Right cardiac atrium (tissue), 5 donors: ENCODE data around the gene CAVIN2. TPM values are rescaled to one million over a fixed set of nuclear protein-coding genes. Genes with fewer than 3 reads are reported as not detected.

Source experiments
- ATAC-seq, 2 donors: fragments of 200-7000 bp; cut with Tn5 transposase; one replicate each; pipeline versions ENCODE4 v1.8.0 to v1.9.1; 2020; ENCODE audit warnings: moderate library complexity in 2 of 2, mild to moderate bottlenecking in 1 of 2
- DNase-seq, 3 donors: peaks; one replicate each; pipeline ENCODE4 v3.0.0-alpha.2; 2020
- H3K27ac ChIP-seq: one replicate; pipeline ENCODE4 v1.5.1; 2013; ENCODE audit warnings: mild to moderate bottlenecking, low read length, control low read depth, moderate library complexity
- H3K27me3 ChIP-seq: one replicate; pipeline ENCODE4 v1.6.1; 2013; ENCODE audit not compliant: control insufficient read depth, insufficient read depth
- H3K4me1 ChIP-seq: one replicate; pipeline ENCODE4 v1.6.1; 2013; ENCODE audit warnings: low read length; ENCODE audit not compliant: control insufficient read depth, insufficient read depth
- H3K4me3 ChIP-seq: one replicate; pipeline ENCODE4 v1.5.1; 2013; ENCODE audit warnings: low read length, control low read depth
- H3K9me3 ChIP-seq: one replicate; pipeline ENCODE4 v1.6.1; 2013; ENCODE audit warnings: low read length; ENCODE audit not compliant: control insufficient read depth
- WGBS: extraction: QIAGEN DNeasy Blood & Tissue Kit; methylation state at CpG from one replicate; pipeline ENCODE4 v1.1.7; 2013; 5-methylcytosine and 5-hydroxymethylcytosine counted together
- intact Hi-C, 4 donors: fragments of 100-400 bp; cut with DNase I; formaldehyde crosslinking; loops; one replicate each; pipeline versions ENCODE4 v1.11.0 to v1.14.0; 2022 to 2023
- polyA plus RNA-seq: library from polyadenylated mRNA; stranded (reverse); fragments of 200-250 nt; gene quantifications from one replicate; pipeline ENCODE4 v1.2.3, GENCODE V29; 2013
- total RNA-seq, 4 donors: library from RNA; stranded (reverse); fragmentation: NEBNext Ultra II Directional; extraction: Animal tissue kit (Norgen Biotek cat#: 25700); gene quantifications; one replicate each; pipeline ENCODE4 v1.2.1, GENCODE V29; 2021
- donor health status: healthy with polysubstance abuse.
- donor health status: DM: no; HTN: yes; CAD: no.
- donor health status: DM: no; HTN: no; CAD: no.
- donor health status: DM: no; HTN: yes; CAD: no; lungs with severe emphysema.
- donor health status: DM: yes; HTN: yes; CAD: no.

Gene CAVIN2
- total and polyA plus RNA-seq, 5 donors: 76.0 to 128 (median 113) TPM

DNA sequence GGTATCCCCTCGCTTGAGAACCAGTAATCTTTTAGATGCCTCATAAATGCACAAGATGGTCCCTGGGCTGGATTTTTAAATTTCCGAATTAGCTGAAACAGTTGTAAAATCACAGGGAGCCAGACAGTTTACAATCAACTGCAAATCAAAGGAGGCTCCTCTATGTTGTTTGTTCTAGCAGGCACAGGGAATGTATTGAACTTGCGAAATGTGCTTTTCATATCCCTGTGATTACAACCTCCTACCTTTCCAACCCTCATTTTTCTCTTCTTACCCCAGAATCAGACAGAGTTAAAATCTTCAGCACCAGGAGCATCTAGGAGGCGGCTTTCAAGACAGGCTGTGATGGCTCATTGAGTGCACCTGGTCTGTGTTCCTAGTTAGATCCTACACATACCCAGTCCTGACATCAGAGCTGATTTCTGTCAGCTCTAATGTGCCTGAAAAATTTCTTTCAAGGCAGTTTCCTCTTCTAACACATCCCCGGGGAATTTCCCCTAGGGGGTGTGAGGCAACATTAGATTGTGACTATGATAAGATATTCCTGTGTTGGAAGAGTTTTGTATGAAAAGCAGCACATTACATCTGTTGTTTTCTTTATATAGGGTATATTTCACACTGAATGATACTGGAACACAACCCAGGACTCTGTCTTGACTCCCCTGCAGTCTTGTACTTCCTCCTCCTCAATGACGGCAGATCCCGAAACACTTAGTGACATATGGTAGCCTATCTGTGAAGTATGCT is 17.9 kb upstream of the CAVIN2 start:
- no peak for ATAC-seq
- WGBS: 65% methylated on average over 7 of the region's 7 CpGs
- Histone ChIP-seq H3K9me3 (no peaks in the 10 kb centered on the region), H3K27me3 (no peaks in the 10 kb centered on the region), H3K4me1 (peaks cover 12% of the 10 kb centered on the region), H3K4me3 (no peak overlapping the region), H3K27ac (peak overlapping the region; percentile 42)
- intact Hi-C loops: no loop called here
- no peak for DNase-seq

DNA sequence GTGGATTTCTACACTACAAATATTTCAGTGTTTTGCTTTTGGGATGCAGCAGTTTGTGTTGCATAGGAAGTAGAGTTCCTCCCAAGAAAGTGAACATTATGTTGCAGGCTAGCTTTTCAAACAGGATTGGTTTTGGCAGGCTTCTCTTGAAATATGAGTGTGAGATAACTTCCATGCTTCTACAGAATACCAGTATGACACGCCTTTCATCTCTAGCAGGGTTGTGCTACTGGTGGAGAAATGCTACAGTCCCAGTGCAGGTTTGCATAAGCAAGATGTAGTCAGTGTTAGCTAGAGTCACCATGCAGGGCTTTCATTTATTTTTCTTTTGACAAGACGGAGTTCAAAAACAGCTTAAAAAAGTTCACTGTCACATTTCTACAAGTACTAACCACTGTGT is 17.1 kb upstream of the CAVIN2 start:
- no peak for ATAC-seq
- Histone ChIP-seq H3K4me3 (no peak overlapping the region), H3K27me3 (no peaks in the 10 kb centered on the region), H3K9me3 (no peaks in the 10 kb centered on the region), H3K4me1 (peaks cover 12% of the 10 kb centered on the region), H3K27ac (no peak overlapping the region)
- intact Hi-C loops: no loop called here
- WGBS: 61% methylated on average over 2 of the region's 2 CpGs
- no peak for DNase-seq

DNA sequence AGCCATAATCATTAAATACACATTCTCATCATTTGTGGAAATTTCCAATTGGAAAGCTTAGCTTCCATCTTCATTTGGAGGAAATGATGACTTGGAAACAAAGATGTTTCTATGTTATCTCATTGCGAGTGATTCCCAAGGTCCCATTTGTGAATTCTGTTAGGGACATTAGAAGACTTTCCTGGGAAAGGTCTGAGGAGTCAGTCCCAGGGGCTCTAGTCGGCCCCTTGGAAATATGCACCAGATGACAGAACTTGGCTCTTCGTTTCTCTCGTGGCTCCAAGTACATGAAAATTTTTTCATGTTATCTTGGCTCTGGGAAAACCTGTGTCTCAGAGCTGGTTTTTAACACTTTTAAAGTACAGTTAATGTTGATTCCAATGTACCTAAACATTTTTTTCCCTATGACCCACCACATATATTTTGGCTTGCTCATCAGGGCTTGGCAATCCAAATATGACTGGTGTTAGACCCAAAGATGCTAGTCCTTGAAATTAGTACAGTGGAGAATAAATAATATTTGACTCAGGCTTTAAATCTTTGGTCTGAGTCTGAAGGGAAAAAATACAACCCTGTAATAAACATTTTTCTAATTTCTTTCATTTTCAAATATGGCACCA is 15.4 kb upstream of the CAVIN2 start:
- no peak for DNase-seq
- Histone ChIP-seq H3K27me3 (no peaks in the 10 kb centered on the region), H3K9me3 (no peaks in the 10 kb centered on the region), H3K4me1 (peaks cover 9% of the 10 kb centered on the region), H3K27ac (no peak overlapping the region), H3K4me3 (no peak overlapping the region)
- WGBS: 56% methylated on average over 4 of the region's 4 CpGs
- ATAC-seq: no peak
- intact Hi-C loops: no loop called here

DNA sequence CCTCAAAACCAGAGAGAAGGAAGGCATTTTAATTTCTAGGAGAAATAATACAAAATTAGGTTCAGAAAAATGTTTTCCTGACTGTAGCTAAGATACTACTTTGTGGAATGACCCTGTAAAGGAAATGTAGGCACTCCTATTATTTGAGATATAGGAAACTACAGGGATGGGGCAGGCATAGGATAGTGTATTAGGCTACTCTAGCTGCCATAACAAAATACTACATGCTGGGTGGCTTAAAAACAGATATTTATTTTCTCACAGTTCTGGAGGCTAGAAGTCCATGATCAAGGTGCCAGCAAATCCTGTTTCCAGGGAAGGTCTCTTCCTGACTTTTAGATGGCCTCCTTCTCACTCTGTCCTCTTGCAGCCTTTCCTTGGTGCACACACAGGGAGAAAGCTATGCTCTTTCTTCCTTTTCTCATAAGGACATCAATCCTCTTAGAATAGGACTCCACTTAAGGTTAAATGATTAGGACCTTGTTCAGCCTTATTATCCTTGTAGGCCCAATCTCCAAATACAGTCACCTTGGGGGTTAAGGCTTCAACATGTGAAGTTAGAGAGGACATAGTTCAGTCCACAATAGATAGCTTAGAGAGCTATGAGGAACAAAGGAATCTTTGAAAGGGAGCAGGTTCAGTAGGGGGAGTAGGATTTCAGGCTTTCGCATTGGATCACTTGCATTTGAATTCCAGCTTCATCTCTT is 14.0 kb upstream of the CAVIN2 start:
- Histone ChIP-seq H3K27me3 (no peaks in the 10 kb centered on the region), H3K4me1 (peaks cover 3% of the 10 kb centered on the region), H3K27ac (no peak overlapping the region), H3K4me3 (no peak overlapping the region), H3K9me3 (no peaks in the 10 kb centered on the region)
- intact Hi-C loops: no loop called here
- WGBS: 85% methylated on average over 1 of the region's 1 CpG
- no peak for DNase-seq
- ATAC-seq: no peak

DNA sequence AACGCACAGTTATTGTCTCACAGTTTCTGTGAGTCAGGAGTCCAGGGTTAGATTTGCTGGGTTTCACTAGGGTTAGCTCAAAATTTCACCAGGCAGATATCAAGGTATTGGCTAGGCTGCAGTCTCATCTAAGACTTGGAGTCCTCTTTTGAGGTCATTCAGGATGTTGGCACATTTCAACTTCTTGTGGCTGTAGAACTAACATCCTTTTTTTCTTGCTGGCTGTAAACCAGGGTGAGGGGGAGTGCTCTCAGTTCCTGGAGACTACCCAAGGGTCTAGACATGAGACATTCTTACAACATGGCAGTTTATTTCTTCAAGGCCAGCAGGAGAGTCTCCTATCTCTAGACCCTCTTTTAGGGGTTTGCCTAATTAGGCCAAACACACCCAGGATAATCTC is 12.8 kb upstream of the CAVIN2 start:
- H3K9me3 ChIP-seq: no peaks in the 10 kb centered on the region
- WGBS: 100% methylated on average over 1 of the region's 1 CpG
- ATAC-seq: no peak
- intact Hi-C loops: no loop called here
- H3K27ac ChIP-seq: no peak overlapping the region
- DNase-seq: no peak
- no peaks in the 10 kb centered on the region for H3K27me3 ChIP-seq
- H3K4me1 ChIP-seq: peaks cover under 1% of the 10 kb centered on the region
- H3K4me3 ChIP-seq: no peak overlapping the region

DNA sequence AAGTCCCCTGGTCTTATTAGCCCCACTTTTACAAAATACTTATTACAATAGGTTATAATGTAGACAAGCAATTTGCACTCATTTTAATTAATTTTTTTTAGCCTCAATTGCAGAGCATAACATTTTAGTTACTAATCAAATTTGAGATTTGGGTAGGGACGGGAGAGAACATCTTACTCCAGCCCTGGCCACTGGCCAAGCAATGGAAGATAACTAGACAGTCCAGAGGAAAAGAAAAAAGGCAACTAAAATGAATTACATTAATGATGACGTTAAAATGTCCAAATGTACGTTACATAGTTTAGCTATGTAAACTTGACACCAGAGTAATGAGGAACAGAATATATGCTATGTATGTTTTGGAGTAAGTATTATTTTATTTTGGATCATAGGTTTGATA is 11.0 kb upstream of the CAVIN2 start:
- intact Hi-C loops: no loop called here
- Histone ChIP-seq H3K27me3 (no peaks in the 10 kb centered on the region), H3K4me3 (no peak overlapping the region), H3K4me1 (no peaks in the 10 kb centered on the region), H3K27ac (no peak overlapping the region), H3K9me3 (no peaks in the 10 kb centered on the region)
- no peak for ATAC-seq
- DNase-seq: peak in 1 of 3 donors; percentile 24
- WGBS: 70% methylated on average over 3 of the region's 3 CpGs

DNA sequence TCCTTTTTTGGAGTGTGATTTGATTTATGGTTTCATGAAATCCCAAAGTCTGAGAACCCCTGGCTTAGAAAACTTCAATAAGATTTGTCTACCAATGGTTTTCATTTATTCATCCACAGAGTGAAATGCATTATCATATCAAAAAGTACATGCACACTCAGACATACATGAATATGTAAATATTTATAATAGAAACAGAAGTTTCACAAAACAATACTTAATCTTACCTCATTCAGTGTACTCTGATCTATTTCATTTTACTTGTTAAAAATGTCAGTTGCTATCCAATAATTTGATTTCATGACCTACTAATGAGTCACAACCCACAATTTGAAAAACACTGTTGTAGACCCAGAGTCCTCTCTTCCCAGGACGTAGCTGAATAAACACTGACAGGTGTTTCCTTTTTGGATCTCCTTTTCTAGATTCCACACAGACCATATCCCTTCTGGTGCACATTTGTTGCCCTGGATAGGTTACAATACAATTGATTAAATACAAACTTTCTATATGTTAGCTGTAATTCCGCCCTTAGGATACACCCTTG is 10.4 kb upstream of the CAVIN2 start:
- H3K9me3 ChIP-seq: no peaks in the 10 kb centered on the region
- no peak for DNase-seq
- H3K4me3 ChIP-seq: no peak overlapping the region
- WGBS: 72% methylated on average over 2 of the region's 2 CpGs
- H3K4me1 ChIP-seq: no peaks in the 10 kb centered on the region
- H3K27me3 ChIP-seq: no peaks in the 10 kb centered on the region
- intact Hi-C loops: no loop called here
- H3K27ac ChIP-seq: no peak overlapping the region
- no peak for ATAC-seq

DNA sequence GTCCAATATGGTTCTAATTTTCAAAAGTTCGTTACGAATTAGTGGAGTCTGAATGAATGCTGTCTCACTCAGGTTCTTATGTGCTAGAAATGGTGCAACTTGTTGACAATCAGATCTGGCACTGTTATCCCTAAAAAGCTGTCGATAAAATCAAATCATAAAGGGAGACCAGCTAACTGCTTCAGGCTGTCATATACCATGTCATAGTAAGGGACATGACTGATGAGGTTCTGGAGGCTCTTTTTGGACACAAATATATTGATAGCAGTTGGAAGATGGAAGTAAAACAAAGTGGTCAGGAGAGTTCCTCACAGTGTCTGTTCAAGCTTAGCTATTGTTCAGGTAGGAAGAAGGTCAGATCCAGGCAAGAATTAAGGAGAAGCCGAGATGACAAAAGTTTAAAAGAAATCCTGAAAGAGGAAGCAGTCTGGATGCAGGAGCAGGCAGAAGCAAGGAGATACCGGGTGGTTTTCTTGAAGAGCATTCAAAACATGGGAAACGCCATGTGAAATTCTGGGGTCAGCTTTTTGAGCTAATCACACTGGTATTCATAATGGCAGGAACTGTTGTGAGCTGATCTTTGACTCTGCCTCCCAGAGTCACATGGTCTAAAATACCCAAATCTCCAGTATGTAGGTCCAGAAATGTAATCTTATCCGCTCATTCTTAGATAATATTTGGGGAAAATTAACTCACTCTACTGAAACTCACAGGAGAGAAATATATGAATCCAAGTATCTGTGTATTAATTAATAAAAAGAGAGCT is 9.4 kb upstream of the CAVIN2 start:
- H3K4me3 ChIP-seq: no peak overlapping the region
- no peaks in the 10 kb centered on the region for H3K9me3 ChIP-seq
- H3K27ac ChIP-seq: no peak overlapping the region
- no peak for ATAC-seq
- WGBS: 83% methylated on average over 7 of the region's 7 CpGs
- no peaks in the 10 kb centered on the region for H3K27me3 ChIP-seq
- H3K4me1 ChIP-seq: no peaks in the 10 kb centered on the region
- no peak for DNase-seq
- intact Hi-C loops: no loop called here

DNA sequence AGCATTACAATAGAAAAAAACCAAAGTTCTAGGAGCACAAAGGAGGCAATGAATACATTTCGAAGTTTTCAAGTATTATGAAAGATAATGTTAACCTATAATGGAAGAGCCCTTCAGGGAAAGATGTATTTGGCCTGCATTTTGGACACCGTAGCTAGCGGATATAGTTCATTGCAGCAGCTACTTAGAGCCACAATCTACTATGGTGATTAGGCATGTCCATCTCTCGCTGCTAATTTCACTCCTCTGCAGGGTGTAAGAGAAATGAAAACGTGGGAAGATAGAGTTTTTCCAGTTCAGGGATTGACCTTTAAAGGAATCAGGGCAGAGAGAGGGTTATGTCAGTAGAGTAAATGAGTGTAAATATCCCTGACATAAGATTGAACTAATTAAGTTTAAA is 8.5 kb upstream of the CAVIN2 start:
- Histone ChIP-seq H3K4me1 (no peaks in the 10 kb centered on the region), H3K4me3 (no peak overlapping the region), H3K27ac (peak overlapping the region; percentile 42), H3K27me3 (no peaks in the 10 kb centered on the region), H3K9me3 (no peaks in the 10 kb centered on the region)
- ATAC-seq (peak; percentile 52 to 53), DNase-seq (no peak)
- WGBS: 60% methylated on average over 5 of the region's 5 CpGs
- intact Hi-C loops: no loop called here

DNA sequence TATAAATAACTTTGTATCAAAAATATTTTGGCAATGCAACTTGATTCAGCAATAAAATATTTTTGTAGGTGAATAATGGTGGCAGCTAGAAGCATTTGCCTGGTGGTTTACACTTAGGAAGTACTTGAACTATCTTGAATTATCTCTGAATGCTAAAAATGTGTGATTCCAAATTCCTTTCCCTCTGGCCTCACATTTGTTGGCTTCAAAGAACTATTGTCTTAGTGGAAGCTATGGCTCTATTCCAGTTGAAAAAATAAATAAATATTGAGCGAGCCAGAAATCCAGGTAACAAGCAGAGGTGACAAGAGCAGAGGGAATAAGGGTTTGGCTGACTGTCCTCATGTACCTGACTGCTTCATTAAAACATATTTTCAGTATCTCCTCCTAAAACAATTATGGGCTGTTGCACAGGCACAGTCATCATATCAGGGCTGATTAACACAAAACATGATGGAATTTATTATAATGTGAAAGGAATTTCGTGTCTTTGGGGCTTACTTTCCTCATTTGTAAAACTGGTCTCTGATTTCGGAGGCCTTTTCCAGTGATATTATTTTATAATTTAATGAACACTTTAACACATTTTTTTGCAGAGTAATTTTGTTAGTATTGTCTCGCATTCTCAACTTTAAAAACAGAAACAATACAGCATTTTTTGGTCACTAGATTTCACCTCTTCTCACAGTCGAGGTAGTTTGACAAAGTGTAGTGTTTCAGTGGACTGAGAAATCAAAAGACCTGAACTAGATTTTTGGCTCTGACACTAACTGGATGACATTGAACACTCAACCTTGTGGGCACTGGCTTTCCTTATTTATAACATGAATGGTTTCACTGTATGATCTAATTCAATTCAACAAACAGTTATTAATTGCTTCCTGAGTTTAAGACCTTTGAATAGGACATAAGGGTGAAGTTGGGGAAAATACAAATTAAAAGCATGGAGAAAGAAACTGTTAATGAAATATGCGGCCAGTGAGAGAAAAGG is 7.8 kb upstream of the CAVIN2 start:
- 57% methylated on average over 6 of the region's 6 CpGs for WGBS
- peak overlapping the region; percentile 86 for H3K27ac ChIP-seq
- no peaks in the 10 kb centered on the region for H3K4me1 ChIP-seq
- no peaks in the 10 kb centered on the region for H3K9me3 ChIP-seq
- ATAC-seq (peak; percentile 60 to 83), DNase-seq (no peak)
- intact Hi-C loops: no loop called here
- no peaks in the 10 kb centered on the region for H3K27me3 ChIP-seq
- H3K4me3 ChIP-seq: no peak overlapping the region
